HG03457 (cell line): ENCODE data around the gene ILK.

ENCODE experiments used
- ATAC-seq: cut with Tn5 transposase; IDR thresholded peaks from one replicate; pipeline ENCODE4 v1.9.1; 2021; ENCODE audit warnings: moderate number of reproducible peaks; ENCODE audit not compliant: unreplicated experiment

ILK gene

GRCh38 chr11:6604790-6605189 lies 1.2 kb downstream of the ILK start:
- no peak for ATAC-seq

GRCh38 chr11:6606471-6607189 lies 3.1 kb downstream of the ILK start:
- ATAC-seq = peak; percentile 43

- no peak for ATAC-seq
Measured at GRCh38 chr11:6607190-6607795, 3.7 kb downstream of the ILK start.

- no peak for ATAC-seq
Measured at GRCh38 chr11:6608011-6608410, 4.4 kb downstream of the ILK start.

- no peak for ATAC-seq
Measured at GRCh38 chr11:6608726-6609501, 5.3 kb downstream of the ILK start.

GRCh38 chr11:6609502-6610015 lies 6.0 kb downstream of the ILK start:
- no peak for ATAC-seq

- ATAC-seq = no peak
Measured at GRCh38 chr11:6610591-6610990, 7.0 kb downstream of the ILK start.

- ATAC-seq = no peak
Measured at GRCh38 chr11:6611092-6611962, 7.8 kb downstream of the ILK start.

GRCh38 chr11:6611963-6612212 lies 8.3 kb downstream of the ILK start:
- no peak for ATAC-seq

GRCh38 chr11:6612213-6613041 lies 8.9 kb downstream of the ILK start, which contains the start of gene TAF10:
Gene TAF10 (minus strand): TSS chr11:6612216. CDS start chr11:6612189, 27 bp downstream.
- peak; percentile 75 for ATAC-seq

GRCh38 chr11:6613496-6613895 lies 9.9 kb downstream of the ILK start:
- ATAC-seq = no peak

GRCh38 chr11:6614446-6614845 lies 10.9 kb downstream of the ILK start:
- ATAC-seq = no peak

GRCh38 chr11:6615046-6615445 lies 11.5 kb downstream of the ILK start:
- no peak for ATAC-seq

- no peak for ATAC-seq
Measured at GRCh38 chr11:6615882-6616585, 12.5 kb downstream of the ILK start.

- ATAC-seq = no peak
Measured at GRCh38 chr11:6616596-6617250, 13.1 kb downstream of the ILK start.

- ATAC-seq = no peak
Measured at GRCh38 chr11:6617315-6617781, 13.8 kb downstream of the ILK start.

- ATAC-seq = no peak
Measured at GRCh38 chr11:6618117-6619003, 14.8 kb downstream of the ILK start.
